Ascending aorta (tissue), 2 donors: ENCODE results near the gene MEG3. TPM values are rescaled to one million over a fixed set of nuclear protein-coding genes. Genes with fewer than 3 reads are reported as not detected.

Source experiments
- DNase-seq, 2 donors: peaks; one replicate each; pipeline ENCODE4 v3.0.0-alpha.2; 2019; ENCODE audit warnings: low spot score in 2 of 2
- H3K27ac ChIP-seq, 2 donors: fragments of 200-600 bp; sonication (generic); one replicate each; pipeline ENCODE4 v1.5.1; 2016 to 2017; ENCODE audit warnings: mild to moderate bottlenecking in 1 of 2
- H3K27me3 ChIP-seq: fragments of 200-600 bp; sonication (generic); one replicate; pipeline ENCODE4 v1.5.1; 2017
- H3K36me3 ChIP-seq, 2 donors: fragments of 200-600 bp; sonication (generic); one replicate each; pipeline ENCODE4 v1.5.1; 2016
- H3K4me1 ChIP-seq, 2 donors: fragments of 200-600 bp; sonication (generic); one replicate each; pipeline ENCODE4 v1.5.1; 2016 to 2017; ENCODE audit warnings: mild to moderate bottlenecking in 1 of 2
- H3K4me3 ChIP-seq, 2 donors: fragments of 200-600 bp; sonication (generic); one replicate each; pipeline ENCODE4 v1.5.1; 2016 to 2017; ENCODE audit warnings: mild to moderate bottlenecking in 1 of 2
- H3K9me3 ChIP-seq, 2 donors: fragments of 200-600 bp; sonication (generic); one replicate each; pipeline ENCODE4 v1.5.1; 2016
- CTCF ChIP-seq, 3 experiments: fragments of 200-600 bp in 2 of 3; fragments of 450-650 bp in 1 of 3; sonication (generic) in 2 of 3; IDR thresholded peaks; one replicate each; pipeline ENCODE4 v1.5.1; 2016 to 2019; ENCODE audit warnings: antibody characterized with exemption in 3 of 3, mild to moderate bottlenecking in 1 of 3, moderate library complexity in 1 of 3
- intact Hi-C: fragments of 100-400 bp; cut with DNase I; formaldehyde crosslinking; loops from one replicate; pipeline ENCODE4 v1.15.1; 2023
- total RNA-seq: library from RNA; depleted of rRNA; stranded (reverse); fragments of >200 nt; gene quantifications from one replicate; pipeline ENCODE4 v1.1.0, GENCODE V29; 2016

Gene MEG3
- total RNA-seq, 1 donor from 2014 or later: 105 TPM

DNA sequence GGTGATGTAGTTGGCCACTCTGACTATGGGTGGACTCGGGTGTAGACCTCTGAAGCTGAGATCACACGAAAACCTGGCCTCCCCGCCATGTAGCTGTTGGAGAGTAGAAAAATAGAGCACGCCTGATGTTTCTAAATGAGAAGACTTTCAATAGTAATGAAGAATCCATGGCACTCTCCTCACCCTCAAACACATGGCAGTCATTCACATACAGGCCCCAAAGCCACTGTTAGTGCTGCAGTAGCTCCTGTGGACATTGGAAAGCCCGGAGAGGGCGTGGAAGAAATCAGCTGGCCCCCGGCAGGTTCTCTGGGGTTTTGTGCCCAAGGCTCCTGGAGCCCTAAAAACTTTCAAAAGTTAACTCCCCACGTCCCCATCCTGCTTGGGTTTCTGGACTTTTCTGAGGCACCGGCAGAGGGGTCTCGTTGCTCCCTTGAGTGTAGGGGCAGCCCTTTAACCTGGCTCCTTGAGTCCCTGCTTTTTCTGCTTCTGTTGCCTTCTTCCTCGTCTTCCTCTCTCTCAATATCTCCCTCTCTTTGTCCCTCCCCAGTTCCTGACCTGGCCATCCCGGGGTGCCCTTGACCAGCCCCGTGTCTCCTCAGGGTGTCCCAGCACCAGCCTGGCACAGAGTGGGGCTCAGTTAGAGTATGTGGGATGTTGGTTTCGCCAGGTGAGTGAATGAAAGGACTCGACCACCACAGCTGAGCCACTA lies 8.3 kb downstream of the MEG3 start:
- intact Hi-C loops: no loop called here
- no peak overlapping the region for H3K27ac ChIP-seq
- TF ChIP-seq CTCF (IDR thresholded peaks at IDR 0.05): no peak
- no peaks in the 10 kb centered on the region for H3K36me3 ChIP-seq
- DNase-seq: no peak
- no peak overlapping the region for H3K4me3 ChIP-seq
- H3K27me3 ChIP-seq: no peaks in the 10 kb centered on the region
- H3K4me1 ChIP-seq: no peaks in the 10 kb centered on the region
- no peaks in the 10 kb centered on the region for H3K9me3 ChIP-seq

GRCh38 chr14:100834794-100835547 lies 9.1 kb downstream of the MEG3 start:
- intact Hi-C loops: no loop called here
- Histone ChIP-seq H3K27ac (no peak overlapping the region), H3K27me3 (no peaks in the 10 kb centered on the region), H3K36me3 (no peaks in the 10 kb centered on the region), H3K9me3 (no peaks in the 10 kb centered on the region), H3K4me3 (no peak overlapping the region), H3K4me1 (no peaks in the 10 kb centered on the region)
- DNase-seq: no peak
- no peak for TF ChIP-seq CTCF (IDR thresholded peaks at IDR 0.05)

DNA sequence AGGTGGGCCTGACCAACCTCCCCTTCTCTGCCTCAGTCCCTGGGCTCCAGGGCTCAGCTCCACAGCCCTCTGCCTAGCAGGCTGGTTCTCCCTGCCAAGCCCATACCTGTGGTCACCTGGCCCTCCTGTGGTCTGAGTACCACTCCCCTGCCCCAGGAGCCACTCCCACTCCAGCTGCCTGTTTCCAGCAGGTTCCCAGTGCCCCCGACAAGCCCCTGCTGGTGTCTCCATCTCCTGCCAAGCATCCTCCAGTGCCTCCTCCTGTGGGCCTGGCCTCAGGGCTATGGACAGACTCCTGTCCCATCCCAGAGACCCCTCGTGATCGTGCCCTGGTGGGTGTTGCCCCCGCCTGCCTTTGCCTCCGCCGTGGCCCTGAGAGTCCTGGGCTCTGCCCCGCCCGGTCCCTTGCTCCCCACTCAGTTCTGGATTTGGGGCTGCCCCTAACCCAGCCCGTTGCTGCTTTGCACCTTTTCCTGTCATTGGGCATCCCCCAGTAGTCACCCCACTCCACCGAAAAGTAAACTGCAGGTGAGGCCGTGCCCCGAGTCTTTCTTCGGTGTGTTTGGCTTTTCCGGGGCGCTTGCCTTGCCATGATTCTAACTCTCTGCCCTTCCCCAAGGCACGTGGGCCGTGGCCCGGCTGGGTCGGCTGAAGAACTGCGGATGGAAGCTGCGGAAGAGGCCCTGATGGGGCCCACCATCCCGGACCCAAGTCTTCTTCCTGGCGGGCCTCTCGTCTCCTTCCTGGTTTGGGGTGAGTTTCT lies 9.8 kb downstream of the MEG3 start:
- DNase-seq: no peak
- Histone ChIP-seq H3K27me3 (no peaks in the 10 kb centered on the region), H3K27ac (no peak overlapping the region), H3K36me3 (no peaks in the 10 kb centered on the region), H3K9me3 (no peaks in the 10 kb centered on the region), H3K4me1 (no peaks in the 10 kb centered on the region), H3K4me3 (no peak overlapping the region)
- no peak for TF ChIP-seq CTCF (IDR thresholded peaks at IDR 0.05)
- intact Hi-C loops: no loop called here

- intact Hi-C loops: no loop called here
- H3K4me1 ChIP-seq: no peaks in the 10 kb centered on the region
- no peak overlapping the region for H3K27ac ChIP-seq
- no peak for TF ChIP-seq CTCF (IDR thresholded peaks at IDR 0.05)
- no peaks in the 10 kb centered on the region for H3K27me3 ChIP-seq
- no peaks in the 10 kb centered on the region for H3K36me3 ChIP-seq
- no peak overlapping the region for H3K4me3 ChIP-seq
- no peaks in the 10 kb centered on the region for H3K9me3 ChIP-seq
- no peak for DNase-seq
Observed at GRCh38 chr14:100836311-100836805, 10.4 kb downstream of the MEG3 start.

GRCh38 chr14:100836941-100837804 lies 11.3 kb downstream of the MEG3 start:
- DNase-seq: no peak
- no peak for TF ChIP-seq CTCF (IDR thresholded peaks at IDR 0.05)
- no peaks in the 10 kb centered on the region for H3K36me3 ChIP-seq
- no peaks in the 10 kb centered on the region for H3K4me1 ChIP-seq
- H3K4me3 ChIP-seq: no peak overlapping the region
- H3K9me3 ChIP-seq: no peaks in the 10 kb centered on the region
- intact Hi-C loops: no loop called here
- no peak overlapping the region for H3K27ac ChIP-seq
- H3K27me3 ChIP-seq: no peaks in the 10 kb centered on the region
